Activated CD4-positive, alpha-beta T cell treated with anti-CD3 and anti-CD28 coated beads for 48 hours (primary cell): ENCODE data around the gene CDH13.

Experiments used
- DNase-seq: peaks from one replicate; pipeline ENCODE4 v3.0.0-alpha.2; 2020

The CDH13 gene

DNA sequence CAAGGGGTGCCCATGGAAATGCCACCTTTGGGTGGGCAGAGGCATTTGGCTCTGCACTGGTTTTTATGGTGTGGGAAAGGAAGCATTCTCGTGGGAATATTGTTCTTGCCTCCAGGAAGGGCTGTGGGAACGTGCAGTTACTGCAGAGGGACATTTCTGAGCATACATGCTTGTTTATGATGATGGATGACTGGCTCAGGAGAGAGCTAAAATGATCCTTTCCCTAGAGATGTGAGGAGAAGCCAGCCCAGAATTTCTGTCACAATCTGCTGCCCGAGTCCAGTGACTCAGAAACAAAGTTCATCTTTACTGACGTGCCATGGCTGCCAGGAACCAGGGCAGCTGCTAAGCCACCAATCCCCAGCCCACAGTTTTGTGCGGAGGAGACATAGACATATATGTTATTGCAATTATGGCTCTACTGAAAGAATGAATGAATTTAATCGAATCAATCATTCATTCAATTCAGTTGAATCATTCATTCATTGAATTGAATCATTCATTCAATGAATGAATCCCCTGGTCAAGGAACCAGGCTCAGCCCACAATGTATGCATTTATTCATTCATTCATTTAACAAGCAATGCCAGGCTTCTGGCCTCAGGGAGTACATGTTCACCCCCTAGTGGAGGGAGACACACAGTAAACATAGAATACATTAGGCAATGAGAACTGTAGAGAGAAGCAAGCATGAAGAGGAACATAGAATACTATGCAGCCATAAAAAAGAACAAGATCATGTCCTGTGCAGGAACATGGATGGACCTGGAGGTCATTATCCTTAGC lies 766.6 kb downstream of the CDH13 start:
- no peak for DNase-seq

- no peak for DNase-seq
Observed at GRCh38 chr16:83397601-83398291, 771.0 kb downstream of the CDH13 start.

DNA sequence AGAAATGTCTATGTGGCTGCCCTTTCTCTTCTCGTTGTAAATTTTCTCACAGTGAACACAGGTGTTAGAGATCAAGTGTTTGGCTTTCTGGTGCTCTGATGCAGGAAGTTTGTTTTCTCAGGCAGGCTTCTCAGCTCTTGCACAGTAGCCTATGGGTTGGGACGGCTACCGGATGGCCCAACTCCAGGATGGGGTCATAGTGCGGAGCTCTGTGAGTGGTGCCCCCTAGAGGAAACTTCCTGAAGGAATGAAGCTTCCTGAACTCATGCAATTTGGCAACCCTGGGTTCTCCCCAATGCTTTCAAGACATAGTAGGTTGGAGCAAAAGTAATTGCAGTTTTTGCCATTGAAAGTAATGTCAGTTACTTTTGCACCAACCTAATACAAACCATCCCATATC lies 773.5 kb downstream of the CDH13 start:
- DNase-seq, result no peak

- no peak for DNase-seq
Observed at GRCh38 chr16:83402160-83402814, 775.5 kb downstream of the CDH13 start.

- DNase-seq, result no peak
Observed at GRCh38 chr16:83402967-83403366, 776.2 kb downstream of the CDH13 start.

- no peak for DNase-seq
Observed at GRCh38 chr16:83403761-83404160, 777.0 kb downstream of the CDH13 start.

DNA sequence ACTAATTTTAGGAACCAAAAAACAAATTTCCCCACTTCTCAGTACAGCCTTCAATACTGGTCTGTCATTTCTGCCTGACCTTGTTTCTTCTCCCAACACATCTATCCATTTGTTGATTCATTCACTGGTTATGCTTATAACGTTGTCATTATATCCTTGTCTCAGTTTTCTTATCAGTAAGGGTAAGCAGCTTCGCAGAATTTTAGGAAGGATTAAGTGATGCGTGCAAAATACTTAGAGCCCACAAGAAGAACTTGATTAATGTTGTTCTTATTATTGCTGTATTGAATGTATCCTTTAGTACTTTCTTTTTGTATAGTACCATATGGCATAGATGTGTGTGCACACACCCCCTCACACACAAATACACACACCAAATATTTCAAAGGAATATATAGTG lies 777.5 kb downstream of the CDH13 start:
- DNase-seq, result no peak

DNA sequence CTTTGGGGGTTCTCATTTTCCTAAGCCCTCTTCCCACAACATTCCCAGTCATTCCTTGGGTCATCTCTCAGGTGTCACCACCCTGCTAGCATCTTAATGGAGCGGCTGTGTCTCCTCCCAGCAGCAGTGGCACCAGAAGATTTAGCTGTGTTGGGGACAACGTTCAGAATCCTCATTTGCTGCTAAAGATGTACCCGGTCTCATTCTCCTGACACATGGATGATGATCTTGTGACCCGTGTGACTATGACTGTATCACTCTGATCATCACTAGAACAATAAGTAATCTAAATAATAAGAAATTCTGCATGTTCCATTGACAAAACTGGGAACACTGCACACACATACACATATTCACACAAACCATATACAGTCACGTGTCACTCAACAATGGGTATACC lies 781.2 kb downstream of the CDH13 start:
- DNase-seq, result no peak

GRCh38 chr16:83409347-83409746 lies 782.6 kb downstream of the CDH13 start:
- no peak for DNase-seq

DNA sequence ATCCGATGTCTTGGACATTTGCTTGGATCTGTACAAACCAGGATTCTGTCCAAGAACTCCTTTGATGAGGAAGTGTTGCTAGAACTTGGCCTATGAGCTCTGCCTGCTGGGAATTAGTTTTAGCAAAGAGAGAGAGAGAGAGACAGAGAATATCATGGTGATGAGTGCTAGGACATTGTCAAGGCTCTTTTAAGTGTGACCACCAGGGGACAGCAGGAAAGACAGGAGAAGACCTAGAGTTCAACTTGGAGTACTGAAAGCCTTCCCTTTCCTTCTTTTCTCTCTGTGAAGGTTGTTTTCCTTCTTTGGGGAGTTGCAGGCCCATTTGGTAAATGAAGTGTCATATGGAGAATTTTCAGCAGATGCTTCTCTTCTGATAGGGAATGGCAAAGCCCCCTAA lies 791.8 kb downstream of the CDH13 start:
- DNase-seq, result no peak

- no peak for DNase-seq
Observed at GRCh38 chr16:83420206-83420760, 793.5 kb downstream of the CDH13 start.

GRCh38 chr16:83433201-83433600 lies 806.4 kb downstream of the CDH13 start:
- DNase-seq, result no peak

- DNase-seq, result no peak
Observed at GRCh38 chr16:83437036-83437435, 810.3 kb downstream of the CDH13 start.

DNA sequence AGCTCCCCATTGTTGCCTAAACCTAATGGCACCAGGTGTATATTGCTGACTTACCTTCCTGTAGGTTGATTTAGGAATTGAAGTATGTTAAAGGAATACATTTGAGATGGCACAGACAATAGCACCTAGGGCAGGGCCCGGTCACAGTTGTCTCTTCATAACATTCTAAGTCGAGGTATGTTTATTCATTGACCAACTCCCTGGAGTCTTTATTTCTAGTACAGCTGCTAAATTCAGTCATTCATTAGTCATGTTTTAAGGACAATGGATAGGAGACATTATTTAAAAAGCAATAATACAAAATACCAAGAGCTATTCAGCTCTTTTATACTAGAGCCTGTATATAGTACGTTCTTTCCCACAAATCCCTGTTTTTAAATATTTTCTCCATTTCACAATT lies 811.6 kb downstream of the CDH13 start:
- DNase-seq, result no peak

- DNase-seq, result no peak
Observed at GRCh38 chr16:83439412-83439811, 812.6 kb downstream of the CDH13 start.

- no peak for DNase-seq
Observed at GRCh38 chr16:83441517-83441916, 814.7 kb downstream of the CDH13 start.

- no peak for DNase-seq
Observed at GRCh38 chr16:83443972-83444371, 817.2 kb downstream of the CDH13 start.

DNA sequence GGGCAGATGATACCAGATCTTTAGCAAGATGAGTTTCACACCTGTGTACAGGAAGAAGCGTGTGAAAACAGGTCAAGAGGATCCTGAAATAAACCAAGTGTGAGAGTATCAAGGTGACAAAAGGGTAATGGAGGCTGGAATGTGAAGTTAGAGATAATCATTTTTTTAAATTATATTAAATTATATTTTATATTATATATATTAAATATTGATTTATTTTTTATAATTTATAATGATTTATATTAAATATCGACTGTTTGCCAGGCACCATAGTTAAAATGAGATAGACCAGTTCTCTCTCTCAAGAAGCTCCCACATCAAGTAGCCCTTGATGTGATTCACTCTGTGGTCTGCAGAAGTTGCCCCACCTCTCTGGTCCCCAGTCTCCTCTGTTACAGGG lies 820.8 kb downstream of the CDH13 start:
- DNase-seq, result no peak

GRCh38 chr16:83449861-83450260 lies 823.1 kb downstream of the CDH13 start:
- DNase-seq, result no peak

- DNase-seq, result no peak
Observed at GRCh38 chr16:83453977-83454376, 827.2 kb downstream of the CDH13 start.

- DNase-seq, result no peak
Observed at GRCh38 chr16:83455716-83456115, 828.9 kb downstream of the CDH13 start.

DNA sequence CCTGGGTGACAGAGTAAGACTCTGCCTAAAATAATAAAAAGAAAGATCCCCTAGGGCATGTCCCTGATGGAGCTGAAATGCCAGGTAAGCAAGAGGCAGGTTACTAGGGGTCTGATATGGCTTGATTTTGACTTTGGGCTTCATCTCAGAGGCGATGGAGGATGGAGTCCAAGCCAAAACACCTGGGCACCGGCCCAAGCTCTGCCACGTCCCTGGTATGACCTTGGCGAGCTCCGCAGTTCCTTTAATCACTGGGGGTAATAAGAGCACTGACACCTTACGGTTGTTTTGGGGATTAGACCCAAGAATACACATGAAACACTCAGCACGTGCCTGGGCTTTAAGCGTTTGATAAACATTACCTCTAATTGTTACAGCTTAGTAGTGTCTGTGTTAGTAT lies 830.2 kb downstream of the CDH13 start:
- no peak for DNase-seq

DNA sequence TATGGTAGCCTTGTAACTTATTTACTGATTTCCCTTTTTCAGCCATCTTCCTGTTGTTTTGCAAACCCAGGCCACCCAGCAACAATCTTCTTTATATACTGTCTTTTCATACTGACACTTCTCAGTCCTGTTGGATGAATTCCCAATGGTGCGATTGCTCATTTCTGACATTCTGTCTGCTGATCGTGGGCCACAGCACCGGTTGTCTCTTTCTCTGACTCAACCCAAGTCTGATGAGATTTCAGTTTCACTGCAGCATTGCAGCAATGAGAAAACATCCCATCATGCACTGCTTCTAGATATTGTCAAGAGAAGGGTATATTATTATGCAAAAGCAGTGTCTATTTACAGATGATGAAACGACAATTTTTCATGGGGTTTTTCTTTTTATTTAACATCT lies 831.8 kb downstream of the CDH13 start:
- DNase-seq, result peak; percentile 7

DNA sequence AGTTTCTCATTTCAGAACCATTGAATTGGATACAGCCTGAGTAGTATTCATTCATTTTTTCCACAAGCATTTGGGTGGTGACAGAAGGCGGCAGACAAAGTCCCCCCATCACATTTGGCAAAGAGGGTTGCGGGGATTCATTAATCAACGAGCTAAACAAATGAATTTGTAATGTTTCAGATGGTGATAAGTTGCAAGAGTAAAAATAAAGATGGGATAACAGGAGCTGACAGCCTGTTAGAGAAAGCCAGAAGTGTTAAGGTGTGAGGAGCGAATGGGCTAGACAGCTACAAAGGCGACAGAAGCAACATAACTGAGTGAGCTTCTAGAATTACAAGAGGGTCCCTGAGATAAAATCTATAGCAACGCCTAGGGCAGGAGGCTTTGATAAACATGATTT lies 838.2 kb downstream of the CDH13 start:
- DNase-seq, result no peak
